PC-3 (cell line): ENCODE measurements around the gene COL15A1. TPM values are rescaled to one million over a fixed set of nuclear protein-coding genes. Genes with fewer than 3 reads are reported as not detected.

Experiments used
- ATAC-seq: fragments of 200-7000 bp; cut with Tn5 transposase; 2 replicates; pipeline ENCODE4 v1.9.1; 2020; ENCODE audit warnings: mild to moderate bottlenecking, moderate library complexity
- BruUV-seq: library from RNA; stranded (reverse); fragments of 400-500 nt; replicated peaks from 2 replicates; lab custom pipeline; 2021; lab: Mats Ljungman, UMichigan
- CTCF ChIA-PET: fragments of 300-600 bp; sonication (Branson Sonifier 250); formaldehyde crosslinking; loops from one replicate; lab custom pipeline; 2022; ENCODE audit warnings: antibody characterized with exemption; lab: Charles Lee
- POLR2A ChIA-PET: fragments of 300-600 bp; sonication (Branson Sonifier 250); formaldehyde crosslinking; loops from one replicate; lab custom pipeline; 2022; ENCODE audit warnings: antibody characterized with exemption; ENCODE audit not compliant: unreplicated experiment; lab: Charles Lee
- DNase-seq: peaks from one replicate; pipeline ENCODE4 v3.0.0-alpha.2; 2015
- H2AFZ ChIP-seq: fragments of 300-600 bp; sonication (generic); 2 replicates; pipeline ENCODE4 v1.6.0; 2016; ENCODE audit warnings: antibody characterized with exemption, low read length
- H3F3A ChIP-seq: fragments of 300-600 bp; sonication (generic); one replicate; pipeline ENCODE4 v1.6.0; 2017; ENCODE audit warnings: antibody characterized with exemption, low read length, control low read depth, mild to moderate bottlenecking; ENCODE audit not compliant: unreplicated experiment
- H3K27ac ChIP-seq: fragments of 300-600 bp; sonication (generic); 2 replicates; pipeline ENCODE4 v1.5.1; 2016; ENCODE audit warnings: mild to moderate bottlenecking, low read length
- H3K27me3 ChIP-seq: fragments of 300-600 bp; sonication (generic); 2 replicates; pipeline ENCODE4 v1.6.1; 2016; ENCODE audit warnings: low read length, mixed read lengths
- H3K36me3 ChIP-seq: fragments of 300-600 bp; sonication (generic); 2 replicates; pipeline ENCODE4 v1.6.1; 2016; ENCODE audit warnings: low read depth, mixed run types, low read length, mixed read lengths
- H3K4me1 ChIP-seq: fragments of 300-600 bp; sonication (generic); 2 replicates; pipeline ENCODE4 v1.5.1; 2016; ENCODE audit warnings: low read length; ENCODE audit not compliant: insufficient read depth
- H3K4me2 ChIP-seq: fragments of 300-600 bp; sonication (generic); 2 replicates; pipeline ENCODE4 v1.6.0; 2016; ENCODE audit warnings: low read length
- H3K4me3 ChIP-seq: fragments of 300-600 bp; sonication (generic); 2 replicates; pipeline ENCODE4 v1.5.1; 2016; ENCODE audit warnings: mild to moderate bottlenecking, low read length, mixed read lengths
- H3K79me2 ChIP-seq: fragments of 300-600 bp; sonication (generic); 2 replicates; pipeline ENCODE4 v1.6.1; 2017; ENCODE audit warnings: low read length, mixed read lengths
- H3K9ac ChIP-seq: fragments of 300-600 bp; sonication (generic); 2 replicates; pipeline ENCODE4 v1.6.0; 2016; ENCODE audit warnings: mild to moderate bottlenecking, low read length
- H3K9me2 ChIP-seq: fragments of 300-600 bp; sonication (generic); replicated peaks from 2 replicates; pipeline ENCODE4 v1.6.1; 2016; ENCODE audit warnings: mixed run types, low read length, mixed read lengths
- H3K9me3 ChIP-seq: fragments of 300-600 bp; sonication (generic); 2 replicates; pipeline ENCODE4 v1.6.1; 2016; ENCODE audit warnings: low read length, mixed read lengths
- H4K20me1 ChIP-seq: fragments of 300-600 bp; sonication (generic); 2 replicates; pipeline ENCODE4 v1.6.1; 2016; ENCODE audit warnings: low read length, mixed read lengths
- CTCF ChIP-seq: fragments of 300-600 bp; sonication (generic); conservative IDR thresholded peaks from 2 replicates; pipeline ENCODE4 v1.5.1; 2017; ENCODE audit warnings: antibody characterized with exemption, low read depth, mild to moderate bottlenecking, low read length
- EZH2 ChIP-seq: fragments of 300-600 bp; sonication (generic); IDR thresholded peaks from one replicate; pipeline ENCODE4 v1.6.1; 2017; ENCODE audit warnings: antibody characterized with exemption, mild to moderate bottlenecking, low read length; ENCODE audit not compliant: unreplicated experiment
- EZH2phosphoT487 ChIP-seq: fragments of 300-600 bp; sonication (generic); IDR thresholded peaks from 2 replicates; pipeline ENCODE4 v1.6.1; 2018; ENCODE audit warnings: mild to moderate bottlenecking, antibody characterized with exemption, low read length, borderline replicate concordance
- intact Hi-C: fragments of 100-400 bp; cut with micrococcal nuclease; formaldehyde crosslinking; loops from 2 replicates; pipeline ENCODE4 v1.9.0; 2023
- total RNA-seq: library from RNA; depleted of rRNA; stranded (reverse); fragments of >200 nt; gene quantifications from 2 replicates; pipeline ENCODE4 v1.2.3, GENCODE V29; 2014

Gene COL15A1
- total RNA-seq, 1 experiment from 2014 or later, result 0.04 TPM

GRCh38 chr9:99046542-99047071 is 102.9 kb downstream of the COL15A1 start:
- no peak for TF ChIP-seq CTCF
- no peak for TF ChIP-seq EZH2
- no peak for TF ChIP-seq EZH2phosphoT487
- Histone ChIP-seq H3K9me3 (no peaks in the 10 kb centered on the region), H3F3A (peaks cover 6% of the 10 kb centered on the region), H3K9me2 (no peaks in the 10 kb centered on the region), H4K20me1 (no peaks in the 10 kb centered on the region), H3K4me2 (no peak overlapping the region), H3K4me1 (peaks cover 26% of the 10 kb centered on the region), H3K36me3 (no peaks in the 10 kb centered on the region), H3K79me2 (no peaks in the 10 kb centered on the region), H3K4me3 (no peak overlapping the region), H3K27ac (no peak overlapping the region), H3K27me3 (no peaks in the 10 kb centered on the region), H2AFZ (no peak overlapping the region), H3K9ac (no peak overlapping the region)
- no TSS peak for BruUV-seq
- no peak for ATAC-seq
- no peak for DNase-seq
- intact Hi-C loops, result no loop called here
- ChIA-PET CTCF (no interaction called here), POLR2A (no interaction called here)

DNA sequence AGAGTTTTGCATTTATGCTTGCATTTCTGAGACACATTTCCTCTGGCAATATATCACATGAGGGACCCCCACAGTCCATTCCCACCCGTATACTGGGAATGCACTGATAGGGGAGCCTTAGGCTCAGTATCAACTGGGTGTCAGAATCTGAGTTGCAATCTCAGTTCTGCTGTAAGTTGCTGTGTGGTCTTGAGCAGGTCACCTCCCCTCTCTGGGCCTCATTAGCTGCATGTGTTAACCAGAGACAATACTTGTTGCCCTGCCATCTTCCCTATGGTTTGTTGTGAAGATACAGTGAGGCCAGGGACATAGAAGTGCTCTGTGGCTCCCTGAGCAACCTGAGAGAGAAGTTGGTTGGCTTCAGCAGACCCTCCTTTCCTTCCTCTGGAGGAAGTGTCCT is 105.5 kb downstream of the COL15A1 start:
- Histone ChIP-seq H3F3A (peaks cover 6% of the 10 kb centered on the region), H3K27ac (peak overlapping the region; percentile 99), H3K9me3 (no peaks in the 10 kb centered on the region), H2AFZ (no peak overlapping the region), H3K9ac (peak overlapping the region; percentile 86), H3K4me3 (no peak overlapping the region), H3K4me2 (peak overlapping the region; percentile 63; the same call in 1 of the 2 replicates), H3K4me1 (peaks cover 51% of the 10 kb centered on the region), H3K9me2 (no peaks in the 10 kb centered on the region), H3K36me3 (no peaks in the 10 kb centered on the region), H3K79me2 (no peaks in the 10 kb centered on the region), H4K20me1 (no peaks in the 10 kb centered on the region), H3K27me3 (no peaks in the 10 kb centered on the region)
- POLR2A ChIA-PET, result no interaction called here
- CTCF ChIA-PET, result no interaction called here
- intact Hi-C loops, result no loop called here
- TF ChIP-seq EZH2 (no peak), EZH2phosphoT487 (no peak), CTCF (no peak)
- no TSS peak for BruUV-seq
- DNase-seq (no peak), ATAC-seq (no peak)

DNA sequence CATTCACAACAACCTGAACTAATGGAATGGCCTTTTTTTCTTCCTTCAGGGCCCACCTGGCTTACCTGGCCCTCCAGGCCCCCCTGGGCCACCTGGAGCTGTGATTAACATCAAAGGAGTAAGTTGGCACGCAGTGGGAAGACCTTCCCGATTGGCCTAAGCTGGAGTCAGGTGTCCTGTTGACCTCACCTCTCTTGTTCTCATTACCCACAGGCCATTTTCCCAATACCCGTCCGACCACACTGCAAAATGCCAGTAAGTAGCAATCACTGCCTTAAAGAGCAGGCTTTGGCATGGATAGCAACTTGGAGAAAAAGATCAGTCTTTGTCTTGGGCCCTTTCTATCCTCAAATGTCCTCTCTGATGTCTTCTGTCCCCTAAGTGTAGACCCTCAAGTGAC is 105.9 kb downstream of the COL15A1 start:
- no peak for TF ChIP-seq EZH2phosphoT487
- no peak for TF ChIP-seq CTCF
- TF ChIP-seq EZH2, result no peak
- intact Hi-C loops, result loop anchor here (2.0 kb wide), 2 partner anchors 55 to 77 kb away; partner anchors contain the start of gene TGFBR1
- H3K4me2 ChIP-seq, result peak overlapping the region; percentile 63
- BruUV-seq, result no TSS peak
- no peaks in the 10 kb centered on the region for H3K79me2 ChIP-seq
- H3K27me3 ChIP-seq, result no peaks in the 10 kb centered on the region
- H3F3A ChIP-seq, result peaks cover 6% of the 10 kb centered on the region
- CTCF ChIA-PET, result no interaction called here
- no peaks in the 10 kb centered on the region for H3K36me3 ChIP-seq
- no peaks in the 10 kb centered on the region for H4K20me1 ChIP-seq
- no peak for DNase-seq
- ATAC-seq, result no peak
- peak overlapping the region; percentile 86 for H3K9ac ChIP-seq
- peaks cover 55% of the 10 kb centered on the region for H3K4me1 ChIP-seq
- no peak overlapping the region for H2AFZ ChIP-seq
- H3K27ac ChIP-seq, result peak overlapping the region; percentile 99
- POLR2A ChIA-PET, result no interaction called here
- no peak overlapping the region for H3K4me3 ChIP-seq
- H3K9me2 ChIP-seq, result no peaks in the 10 kb centered on the region
- no peaks in the 10 kb centered on the region for H3K9me3 ChIP-seq
